Suprapubic skin (tissue), 4 donors: Measurements from ENCODE around the gene FTCDNL1. TPM values are rescaled to one million over a fixed set of nuclear protein-coding genes. Genes with fewer than 3 reads are reported as not detected.
A peak's percentile ranks its signal among the peaks of the same experiment; 100 is the strongest.

Source experiments
- DNase-seq, 2 donors: peaks; one replicate each; pipeline ENCODE4 v3.0.0-alpha.2; 2019; ENCODE audit warnings: low spot score in 2 of 2
- H3K27ac ChIP-seq: fragments of 200-600 bp; sonication (generic); one replicate; pipeline ENCODE4 v1.5.1; 2019
- H3K27me3 ChIP-seq: fragments of 200-600 bp; sonication (generic); one replicate; pipeline ENCODE4 v1.5.1; 2019
- H3K36me3 ChIP-seq: fragments of 200-600 bp; sonication (generic); one replicate; pipeline ENCODE4 v1.5.1; 2019
- H3K4me1 ChIP-seq: fragments of 200-600 bp; sonication (generic); one replicate; pipeline ENCODE4 v1.5.1; 2019
- H3K4me3 ChIP-seq: fragments of 200-600 bp; sonication (generic); one replicate; pipeline ENCODE4 v1.5.1; 2019; ENCODE audit warnings: mild to moderate bottlenecking
- H3K9me3 ChIP-seq: fragments of 200-600 bp; sonication (generic); one replicate; pipeline ENCODE4 v1.5.1; 2019
- EP300 ChIP-seq: sonication (generic); formaldehyde crosslinking; IDR thresholded peaks from one replicate; pipeline ENCODE4 v1.6.1; 2017; ENCODE audit warnings: antibody characterized with exemption
- POLR2A ChIP-seq, 2 donors: fragments of 450-650 bp; IDR thresholded peaks; one replicate each; pipeline ENCODE4 v1.6.1; 2017; ENCODE audit warnings: antibody characterized with exemption in 2 of 2, mild to moderate bottlenecking in 2 of 2, moderate library complexity in 2 of 2
- POLR2AphosphoS5 ChIP-seq, 3 donors: sonication (generic); formaldehyde crosslinking; IDR thresholded peaks; one replicate each; pipeline ENCODE4 v1.6.1; 2017; ENCODE audit warnings: antibody characterized with exemption in 3 of 3
- WGBS: methylation state at CpG from one replicate; pipeline ENCODE4 v1.1.5; 2018; 5-methylcytosine and 5-hydroxymethylcytosine counted together
- total RNA-seq, 4 donors: library from RNA; depleted of rRNA; stranded (reverse); fragments of >200 nt; gene quantifications; one replicate each; pipeline ENCODE4 v1.1.0, GENCODE V29; 2016
- TF ChIP-seq, protein P1 (sequence below), 2 donors: fragments of 200-600 bp in 1 of 2; fragments of 450-650 bp in 1 of 2; sonication (generic) in 1 of 2; IDR thresholded peaks; one replicate each; pipeline ENCODE4 v1.5.1; 2016 to 2019; ENCODE audit warnings: antibody characterized with exemption in 2 of 2, mild to moderate bottlenecking in 1 of 2, moderate library complexity in 1 of 2

Gene FTCDNL1
- total RNA-seq, 4 donors from 2014 or later = 2.8 to 7.3 (median 5.5) TPM

DNA sequence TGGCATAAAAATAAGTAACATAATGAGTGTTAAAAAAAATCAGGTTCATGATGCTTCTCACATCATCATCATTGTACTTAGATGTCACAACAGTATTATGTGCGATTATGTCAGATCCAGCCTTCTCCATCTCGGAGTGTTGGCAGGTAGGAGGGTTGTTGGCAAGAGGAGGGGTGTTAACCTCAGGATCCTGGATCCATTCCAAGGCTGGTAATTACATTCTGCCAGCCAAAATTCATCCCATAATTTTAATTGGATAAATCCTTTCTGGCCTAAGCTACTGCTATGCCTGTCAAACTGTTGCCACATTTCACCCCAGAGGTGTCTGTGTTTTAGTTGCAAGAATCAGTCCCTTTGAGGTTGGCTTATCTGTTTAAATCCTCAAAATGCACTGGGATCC lies 891 bp upstream of the FTCDNL1 start:
- H3K27me3 ChIP-seq = no peaks in the 10 kb centered on the region
- H3K36me3 ChIP-seq = no peaks in the 10 kb centered on the region
- no peak overlapping the region for H3K27ac ChIP-seq
- H3K4me1 ChIP-seq = peaks cover 11% of the 10 kb centered on the region
- H3K4me3 ChIP-seq = no peak overlapping the region
- DNase-seq = no peak
- 52% methylated on average over 2 of the region's 2 CpGs for WGBS
- H3K9me3 ChIP-seq = no peaks in the 10 kb centered on the region
- no peak for TF ChIP-seq POLR2AphosphoS5 (IDR thresholded peaks at IDR 0.05)
- TF ChIP-seq, protein P1, sequence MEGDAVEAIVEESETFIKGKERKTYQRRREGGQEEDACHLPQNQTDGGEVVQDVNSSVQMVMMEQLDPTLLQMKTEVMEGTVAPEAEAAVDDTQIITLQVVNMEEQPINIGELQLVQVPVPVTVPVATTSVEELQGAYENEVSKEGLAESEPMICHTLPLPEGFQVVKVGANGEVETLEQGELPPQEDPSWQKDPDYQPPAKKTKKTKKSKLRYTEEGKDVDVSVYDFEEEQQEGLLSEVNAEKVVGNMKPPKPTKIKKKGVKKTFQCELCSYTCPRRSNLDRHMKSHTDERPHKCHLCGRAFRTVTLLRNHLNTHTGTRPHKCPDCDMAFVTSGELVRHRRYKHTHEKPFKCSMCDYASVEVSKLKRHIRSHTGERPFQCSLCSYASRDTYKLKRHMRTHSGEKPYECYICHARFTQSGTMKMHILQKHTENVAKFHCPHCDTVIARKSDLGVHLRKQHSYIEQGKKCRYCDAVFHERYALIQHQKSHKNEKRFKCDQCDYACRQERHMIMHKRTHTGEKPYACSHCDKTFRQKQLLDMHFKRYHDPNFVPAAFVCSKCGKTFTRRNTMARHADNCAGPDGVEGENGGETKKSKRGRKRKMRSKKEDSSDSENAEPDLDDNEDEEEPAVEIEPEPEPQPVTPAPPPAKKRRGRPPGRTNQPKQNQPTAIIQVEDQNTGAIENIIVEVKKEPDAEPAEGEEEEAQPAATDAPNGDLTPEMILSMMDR (IDR thresholded peaks at IDR 0.05) = no peak
- TF ChIP-seq POLR2A (IDR thresholded peaks at IDR 0.05) = no peak
- TF ChIP-seq EP300 = no peak

DNA sequence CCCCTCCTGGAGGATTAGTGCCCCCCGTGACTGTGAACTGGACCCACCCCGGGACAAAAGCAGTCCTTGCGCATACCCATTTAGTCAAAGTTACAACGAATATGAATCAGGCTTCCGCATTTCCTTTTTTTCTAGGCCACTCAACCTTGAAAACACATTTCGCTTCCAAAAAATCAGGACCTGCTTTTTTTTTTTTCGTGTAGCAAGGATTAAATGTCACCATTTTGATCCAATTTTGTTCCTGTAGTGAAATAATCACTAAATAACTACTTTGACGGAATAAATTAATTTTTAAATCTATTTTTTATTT lies 464 bp upstream of the FTCDNL1 start:
- no peak for DNase-seq
- 29% methylated on average over 8 of the region's 8 CpGs for WGBS
- Histone ChIP-seq H3K4me1 (peaks cover 11% of the 10 kb centered on the region), H3K9me3 (no peaks in the 10 kb centered on the region), H3K27ac (peak overlapping the region; percentile 55), H3K4me3 (peak overlapping the region; percentile 49), H3K27me3 (no peaks in the 10 kb centered on the region), H3K36me3 (no peaks in the 10 kb centered on the region)
- TF ChIP-seq, protein P1 (IDR thresholded peaks at IDR 0.05) = no peak
- no peak for TF ChIP-seq POLR2AphosphoS5 (IDR thresholded peaks at IDR 0.05)
- TF ChIP-seq POLR2A (IDR thresholded peaks at IDR 0.05) = no peak
- no peak for TF ChIP-seq EP300

DNA sequence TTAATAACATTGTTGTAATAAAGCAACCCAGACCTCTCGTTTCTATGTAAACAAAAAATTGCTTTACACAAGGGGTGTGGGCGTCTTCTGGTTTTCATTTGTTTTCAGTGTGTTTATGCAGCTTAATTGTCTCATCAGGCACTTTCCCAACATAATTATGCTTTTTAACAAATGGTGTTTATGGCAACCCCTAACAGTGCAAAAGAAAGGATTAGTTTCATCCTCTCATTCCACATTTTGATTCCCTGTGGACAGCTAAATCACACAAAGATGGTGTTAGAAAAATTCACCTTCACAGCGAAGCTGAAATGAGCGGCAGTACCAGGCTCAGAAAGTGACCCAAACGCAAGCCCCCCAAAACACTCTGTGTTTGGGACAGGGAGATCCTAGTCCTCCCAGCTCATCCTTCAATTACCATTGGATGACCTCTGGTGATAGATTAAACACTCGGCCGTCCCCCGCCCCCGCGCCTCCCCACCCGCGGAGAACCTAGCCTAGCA lies 724 bp downstream of the FTCDNL1 start:
- no peak for TF ChIP-seq EP300
- no peak for TF ChIP-seq POLR2AphosphoS5 (IDR thresholded peaks at IDR 0.05)
- H3K27me3 ChIP-seq = no peaks in the 10 kb centered on the region
- H3K9me3 ChIP-seq = no peaks in the 10 kb centered on the region
- H3K4me1 ChIP-seq = peaks cover 11% of the 10 kb centered on the region
- 45% methylated on average over 5 of the region's 12 CpGs for WGBS
- no peak for DNase-seq
- H3K27ac ChIP-seq = no peak overlapping the region
- peak overlapping the region; percentile 49 for H3K4me3 ChIP-seq
- no peaks in the 10 kb centered on the region for H3K36me3 ChIP-seq

DNA sequence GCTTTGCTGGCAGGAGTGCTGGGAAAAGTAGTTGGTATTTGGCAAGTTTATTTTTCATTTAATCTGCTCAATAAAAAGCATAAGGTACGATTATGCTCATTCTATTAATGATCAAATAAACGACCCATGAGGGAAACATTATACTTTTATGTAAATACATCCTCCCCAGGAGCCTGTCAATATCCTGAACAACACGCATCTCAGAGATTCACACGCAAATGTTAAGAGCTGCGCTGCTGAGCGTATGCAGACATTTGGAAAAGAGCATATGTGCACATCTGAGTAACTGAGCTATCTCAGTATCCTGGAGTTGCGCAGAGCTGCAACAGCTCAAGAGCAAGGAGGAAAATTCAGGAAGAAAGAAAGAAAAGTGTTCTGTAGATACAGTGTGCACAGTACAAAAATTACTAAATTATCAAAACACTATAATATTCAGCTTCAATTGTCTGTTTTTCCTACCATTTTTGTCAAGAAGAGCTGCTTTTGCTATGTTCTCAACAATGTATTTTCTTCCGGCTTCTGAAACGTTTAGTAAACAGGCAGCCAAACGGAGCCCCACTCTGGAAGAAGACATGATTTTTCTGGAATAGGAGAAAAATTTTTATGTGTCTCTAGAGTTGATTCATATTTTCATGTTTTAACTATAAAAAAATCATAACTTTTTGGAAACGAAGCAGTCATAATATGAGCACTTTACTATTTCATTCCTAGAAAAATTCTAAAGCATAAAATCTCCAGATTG lies 2.4 kb downstream of the FTCDNL1 start:
- Histone ChIP-seq H3K36me3 (no peaks in the 10 kb centered on the region), H3K4me3 (no peak overlapping the region), H3K9me3 (no peaks in the 10 kb centered on the region), H3K4me1 (peaks cover 11% of the 10 kb centered on the region), H3K27ac (no peak overlapping the region), H3K27me3 (no peaks in the 10 kb centered on the region)
- no peak for DNase-seq
- 86% methylated on average over 11 of the region's 11 CpGs for WGBS
- TF ChIP-seq, protein P1 (IDR thresholded peaks at IDR 0.05) = no peak
- TF ChIP-seq POLR2A (IDR thresholded peaks at IDR 0.05) = no peak
- TF ChIP-seq POLR2AphosphoS5 (IDR thresholded peaks at IDR 0.05) = no peak
- TF ChIP-seq EP300 = no peak

DNA sequence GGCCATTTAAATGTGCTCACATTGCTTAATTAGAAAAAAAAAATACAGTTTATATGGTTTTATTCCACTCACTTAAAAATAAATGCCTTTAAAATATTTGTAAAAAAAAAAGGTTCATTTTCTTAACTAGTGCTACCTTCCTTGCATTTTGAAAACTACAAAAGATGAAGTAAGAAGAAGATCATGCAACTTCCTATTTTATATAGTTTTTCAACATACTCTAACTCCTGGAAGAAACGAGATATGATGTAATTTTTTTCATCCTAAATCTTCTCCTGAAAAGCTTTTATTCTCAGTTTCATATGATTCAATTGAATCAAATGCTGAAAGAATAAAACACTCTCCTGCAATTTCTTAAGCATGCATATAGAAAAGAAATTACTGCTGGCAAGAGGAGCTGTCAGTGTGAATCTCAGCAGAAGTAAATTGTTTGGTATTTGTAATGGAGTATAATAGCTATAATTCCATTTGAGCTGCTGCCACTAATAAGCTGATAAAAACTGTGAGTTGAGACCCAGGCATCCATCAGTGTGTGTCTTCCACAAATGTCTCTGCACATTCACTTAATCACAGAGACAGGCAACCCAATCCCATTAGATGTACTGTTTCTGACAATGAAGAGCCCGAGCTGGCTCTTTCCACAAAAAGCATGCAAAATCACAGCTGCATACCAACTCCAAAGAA lies 3.7 kb downstream of the FTCDNL1 start:
- WGBS = 64% methylated on average over 2 of the region's 2 CpGs
- H3K4me3 ChIP-seq = no peak overlapping the region
- TF ChIP-seq POLR2AphosphoS5 (IDR thresholded peaks at IDR 0.05) = no peak

DNA sequence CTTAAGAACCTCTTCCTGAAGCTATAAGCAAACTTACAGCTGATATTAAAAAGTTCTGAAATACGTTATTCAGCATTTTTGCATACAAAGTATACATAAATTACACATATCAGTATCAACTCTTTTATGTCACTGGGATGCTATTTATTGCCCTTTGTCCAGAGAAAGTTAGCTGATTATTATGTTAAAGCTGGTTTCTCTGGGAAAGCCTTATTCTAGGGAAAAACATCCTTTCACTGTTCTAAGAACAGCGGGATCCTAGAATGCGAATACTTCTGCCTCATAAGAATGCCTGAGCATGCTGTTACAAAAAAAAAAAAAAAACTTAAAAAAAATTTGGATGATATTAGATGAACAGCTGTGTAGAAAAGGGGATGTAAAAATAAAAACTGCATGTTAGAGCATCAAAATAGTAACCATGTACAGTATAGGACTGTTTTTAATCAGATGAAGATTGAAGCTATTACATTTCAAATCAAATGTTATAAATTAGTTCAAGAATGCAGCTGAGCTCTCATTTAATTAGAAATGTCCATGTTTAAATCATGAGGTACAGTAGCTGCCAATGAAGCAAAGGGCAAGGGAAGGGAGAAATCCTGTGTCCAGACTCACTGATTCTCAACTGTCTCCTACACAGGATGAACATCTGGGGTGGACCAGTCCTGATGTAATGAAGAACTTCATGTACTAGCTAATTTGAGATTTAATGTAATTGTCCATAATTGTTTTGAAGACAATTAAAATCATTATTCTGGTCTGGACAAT lies 8.2 kb downstream of the FTCDNL1 start:
- TF ChIP-seq EP300 = no peak
- TF ChIP-seq POLR2A (IDR thresholded peaks at IDR 0.05) = no peak
- TF ChIP-seq, protein P1 (IDR thresholded peaks at IDR 0.05) = no peak
- TF ChIP-seq POLR2AphosphoS5 (IDR thresholded peaks at IDR 0.05) = no peak
- H3K4me1 ChIP-seq = no peaks in the 10 kb centered on the region
- DNase-seq = no peak
- WGBS = 79% methylated on average over 3 of the region's 3 CpGs
- H3K9me3 ChIP-seq = no peaks in the 10 kb centered on the region
- H3K36me3 ChIP-seq = peaks cover 3% of the 10 kb centered on the region
- no peaks in the 10 kb centered on the region for H3K27me3 ChIP-seq
- H3K27ac ChIP-seq = no peak overlapping the region
- no peak overlapping the region for H3K4me3 ChIP-seq

More for the DNA sequence above, 3.7 kb downstream of the FTCDNL1 start:
- no peaks in the 10 kb centered on the region for H3K9me3 ChIP-seq
- no peaks in the 10 kb centered on the region for H3K27me3 ChIP-seq
- no peaks in the 10 kb centered on the region for H3K36me3 ChIP-seq
- H3K27ac ChIP-seq = no peak overlapping the region
- H3K4me1 ChIP-seq = peaks cover 11% of the 10 kb centered on the region
- no peak for DNase-seq
